Breast epithelium (tissue), 3 donors: ENCODE data around the gene TEX13B.

Experiments used
- CTCF ChIP-seq, 3 donors: fragments of 450-650 bp; IDR thresholded peaks; one replicate each; pipeline ENCODE4 v1.5.1; 2016 to 2017; ENCODE audit warnings: antibody characterized with exemption in 3 of 3, mild to moderate bottlenecking in 3 of 3, moderate library complexity in 3 of 3
- POLR2A ChIP-seq: fragments of 450-650 bp; IDR thresholded peaks from one replicate; pipeline ENCODE4 v1.6.1; 2016; ENCODE audit warnings: antibody characterized with exemption, mild to moderate bottlenecking, moderate library complexity

DNA sequence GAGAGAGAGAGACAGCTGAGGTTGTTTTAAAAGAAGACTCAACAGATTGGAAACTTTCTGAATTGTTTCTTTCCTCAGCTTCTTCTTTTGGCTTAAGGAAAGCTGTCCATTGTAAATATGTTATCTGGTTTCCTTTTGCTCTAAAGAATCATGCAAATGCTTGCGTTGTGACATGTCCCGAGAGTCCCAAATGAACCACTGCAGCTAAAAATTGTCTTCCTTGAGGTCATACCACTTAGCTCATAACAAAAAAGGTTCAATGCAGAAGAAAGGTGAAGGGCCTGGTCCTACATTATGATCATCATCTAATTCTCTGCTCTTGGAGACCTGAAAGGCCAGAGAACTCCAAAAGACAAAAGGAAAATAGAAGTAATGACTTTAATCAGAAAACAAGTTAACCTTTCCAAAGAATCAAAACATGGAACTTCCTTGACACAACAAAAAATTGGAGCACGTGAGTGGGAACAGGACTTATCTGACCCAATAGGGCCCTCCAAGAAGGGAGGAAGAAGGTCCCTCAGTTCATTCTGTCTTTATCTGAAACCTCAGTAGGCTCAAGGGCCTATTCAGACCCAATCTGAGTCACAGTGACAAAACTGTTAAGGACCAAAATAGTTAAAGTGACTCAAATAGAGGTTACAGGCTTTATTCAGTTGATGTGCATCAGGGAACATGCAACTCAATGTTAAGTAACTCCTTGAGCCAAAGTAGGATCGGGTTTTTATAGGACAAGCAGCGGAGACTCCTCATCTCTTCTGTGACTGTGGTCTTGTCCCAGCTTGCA, 48.0 kb upstream of the TEX13B start:
- TF ChIP-seq CTCF (IDR thresholded peaks at IDR 0.05) (no peak), POLR2A (no peak)
